Activated CD4-positive, alpha-beta T cell treated with anti-CD3 and anti-CD28 coated beads, Interleukin-2, amount 50 U/mL, for 16 hours (primary cell): ENCODE results near the gene CYB561A3.
"Not testable (repeated sequence)": the region's sequence is repeated elsewhere in the genome, so short reads cannot be mapped to it uniquely, and the experiment has no call there.

Source experiments
- DNase-seq: peaks from one replicate; pipeline ENCODE4 v3.0.0-alpha.2; 2020

Gene CYB561A3

DNA sequence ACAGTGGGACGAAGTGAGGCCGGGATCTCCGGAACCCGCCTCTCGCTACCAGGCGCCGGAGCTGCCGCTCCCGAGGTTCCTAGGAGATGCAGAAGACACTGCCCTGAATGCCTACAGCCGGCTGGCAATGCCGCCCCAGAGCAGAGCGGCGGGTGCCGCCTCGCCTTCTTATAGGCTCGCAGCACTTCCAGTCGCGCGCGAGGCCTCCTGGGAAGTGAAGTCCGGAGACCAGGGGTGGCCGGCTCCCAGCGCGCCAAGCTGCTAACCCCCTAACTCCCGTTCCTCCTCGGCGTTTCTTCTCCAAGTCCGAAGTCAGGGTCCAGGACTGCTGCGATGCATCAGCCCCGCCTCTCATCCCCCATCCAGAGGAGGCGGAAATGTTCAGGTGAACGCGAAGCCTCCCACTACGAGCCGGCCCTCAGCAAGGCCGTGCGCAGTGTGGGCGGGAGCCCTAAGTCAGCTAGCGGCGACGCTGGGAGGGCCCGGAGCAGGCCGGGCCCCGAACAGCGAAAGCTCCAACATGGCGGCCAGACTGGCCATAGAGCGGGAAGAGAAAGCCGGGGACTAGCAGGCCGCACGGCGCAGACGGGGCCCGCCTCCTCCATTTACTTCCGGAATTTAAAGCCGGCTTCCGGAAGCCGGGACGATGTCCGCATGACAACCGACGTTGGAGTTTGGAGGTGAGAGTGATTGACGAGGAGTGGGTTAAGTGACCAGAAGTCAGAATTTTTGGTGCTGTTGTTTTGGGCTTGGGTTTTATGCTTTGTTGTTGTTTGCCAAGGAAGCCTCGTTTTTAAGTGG is at the start of gene CYB561A3, which contains the start of gene TMEM138:
TSS of gene CYB561A3 (minus strand) at position 142 of the 801 bp plus-strand sequence. CDS start 5,169 bp downstream, outside the sequence.
TSS of gene TMEM138 (plus strand) at position 634 of the 801 bp plus-strand sequence. CDS start 2,017 bp downstream, outside the sequence.
- DNase-seq: peak; percentile 95

DNA sequence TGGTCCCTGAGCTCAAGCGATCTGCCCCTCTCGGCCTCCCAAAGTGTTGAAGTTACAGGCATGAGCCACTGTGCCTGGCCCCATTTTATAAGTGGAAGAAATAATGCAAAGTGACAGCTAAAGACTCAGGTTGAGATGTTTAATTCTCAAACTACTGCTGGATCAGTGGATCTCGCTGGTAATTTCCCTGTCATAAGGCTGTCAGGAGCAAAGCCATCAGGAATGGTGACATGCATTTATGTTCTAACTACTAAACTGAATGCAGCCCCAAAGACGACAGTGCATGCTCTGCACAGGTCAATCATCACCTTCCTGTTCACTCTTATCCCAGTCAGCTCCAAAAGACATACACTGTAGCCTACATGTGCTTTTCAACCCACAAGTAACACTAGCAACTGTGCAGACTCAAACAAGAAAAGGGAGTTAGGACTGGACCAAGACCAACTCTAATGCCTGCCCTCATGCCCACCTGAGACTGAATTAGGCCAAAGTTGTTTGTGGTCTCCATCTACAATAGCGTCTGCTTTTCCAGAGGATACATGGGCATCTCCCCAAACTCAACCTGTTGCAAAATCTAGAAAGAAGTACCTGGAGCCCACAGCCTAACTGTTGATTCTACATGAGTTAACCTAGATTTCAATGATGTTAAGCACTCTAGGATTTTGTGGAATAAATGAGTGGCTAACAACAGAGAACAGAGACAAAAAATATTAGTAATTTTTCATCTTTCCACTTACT is 45.5 kb upstream of the CYB561A3 start:
- DNase-seq: no peak

- DNase-seq: no peak
Measured at GRCh38 chr11:61406067-61406466, 44.4 kb upstream of the CYB561A3 start.

GRCh38 chr11:61404641-61405040 is 43.0 kb upstream of the CYB561A3 start:
- DNase-seq: no peak

GRCh38 chr11:61404103-61404502 is 42.4 kb upstream of the CYB561A3 start:
- no peak for DNase-seq

DNA sequence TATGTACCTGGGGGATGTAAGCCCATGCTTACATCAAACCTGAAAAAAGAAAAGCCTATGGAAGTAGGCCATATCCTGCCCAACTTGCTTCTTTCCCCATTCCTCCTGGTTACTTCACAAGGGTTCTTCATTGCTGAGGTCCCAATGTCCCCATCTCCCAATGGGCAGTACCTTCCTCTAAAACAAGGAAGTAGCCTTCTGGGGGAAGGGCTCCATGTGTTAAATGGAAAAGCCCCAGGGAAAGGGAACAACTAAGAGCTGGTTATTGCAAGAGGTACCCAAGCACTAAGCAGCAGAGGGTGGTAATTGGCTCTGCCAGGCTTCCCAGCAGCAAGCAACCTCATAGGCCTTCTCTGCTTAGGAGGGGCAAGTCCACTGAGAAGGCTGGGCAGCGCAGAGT is 42.0 kb upstream of the CYB561A3 start:
- DNase-seq: no peak

- no peak for DNase-seq
Measured at GRCh38 chr11:61401573-61401972, 39.9 kb upstream of the CYB561A3 start.

GRCh38 chr11:61401173-61401572 is 39.5 kb upstream of the CYB561A3 start:
- no peak for DNase-seq

DNA sequence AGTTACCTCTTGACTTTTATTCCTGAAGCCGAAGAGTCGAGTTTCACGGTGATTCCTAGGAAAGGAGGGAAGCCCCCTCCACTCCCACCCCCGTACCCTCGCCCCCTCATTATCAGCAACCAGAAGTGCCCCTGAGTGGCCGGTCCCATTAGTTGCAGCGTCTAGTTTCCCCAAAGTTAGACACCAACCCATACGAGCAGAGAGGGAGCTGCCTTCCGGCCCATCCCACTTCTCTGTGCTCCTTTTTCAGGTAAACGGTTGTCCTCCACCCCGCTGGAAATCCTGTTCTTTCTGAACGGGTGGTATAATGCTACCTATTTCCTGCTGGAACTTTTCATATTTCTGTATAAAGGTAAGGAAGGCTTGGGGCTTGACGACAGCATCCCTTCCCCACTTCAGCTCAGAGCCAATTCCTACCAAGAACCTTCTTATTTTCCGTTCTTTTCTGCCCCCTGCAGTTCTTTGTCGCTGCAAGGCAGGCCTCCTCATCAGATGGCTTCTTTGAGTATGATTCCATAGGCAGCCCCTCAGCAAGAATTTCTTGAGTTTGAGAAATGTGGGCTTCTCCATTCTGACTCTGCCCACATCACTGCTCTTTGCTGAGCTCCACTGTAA is 31.4 kb upstream of the CYB561A3 start:
- no peak for DNase-seq

GRCh38 chr11:61390161-61390560 is 28.5 kb upstream of the CYB561A3 start:
- no peak for DNase-seq

DNA sequence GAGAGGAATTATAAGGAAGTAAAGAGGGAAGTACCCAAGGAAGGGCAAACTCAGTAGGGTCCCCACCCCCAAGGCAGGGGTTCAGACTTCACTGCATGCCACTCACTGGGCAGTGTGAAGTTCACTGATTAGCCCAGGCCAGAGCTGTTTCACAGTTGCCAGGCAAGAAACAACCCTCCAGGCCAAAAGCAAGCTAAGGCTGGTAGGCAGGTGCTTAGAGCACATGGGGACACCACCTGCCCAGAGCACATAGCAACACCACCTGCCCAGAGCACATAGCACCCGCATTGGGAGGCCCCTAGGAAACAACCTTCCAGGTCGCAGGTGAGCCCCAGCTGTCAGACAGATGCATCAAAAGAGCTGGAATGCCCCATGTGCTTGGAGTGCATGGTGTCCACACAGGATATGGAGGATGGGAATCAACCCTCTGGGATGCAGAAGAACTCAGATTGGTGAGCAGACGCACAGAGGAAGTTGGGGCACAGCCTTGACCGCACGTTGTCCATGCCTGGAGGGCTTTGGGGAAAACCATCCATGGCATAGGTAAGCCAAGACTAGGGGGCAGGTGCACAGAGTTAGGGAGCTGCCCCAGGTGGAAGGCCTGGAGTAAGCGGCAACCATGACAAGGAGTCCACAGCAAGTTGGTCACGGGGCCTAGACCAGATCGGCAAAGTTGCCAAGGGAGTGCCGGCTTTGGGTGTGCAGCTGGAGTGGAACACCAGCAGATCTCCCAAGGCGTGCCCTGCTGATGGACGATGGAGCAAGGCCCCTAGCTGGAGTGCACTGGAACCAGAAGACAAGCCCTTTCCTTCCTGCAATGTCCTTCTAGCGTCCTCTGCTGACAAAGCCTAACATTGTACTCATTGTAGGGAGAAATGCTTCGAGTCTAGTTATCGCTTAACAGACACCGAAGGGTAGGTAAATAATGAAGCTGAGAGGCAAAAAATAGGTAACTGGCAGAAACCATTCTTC is 22.9 kb upstream of the CYB561A3 start:
- no peak for DNase-seq

DNA sequence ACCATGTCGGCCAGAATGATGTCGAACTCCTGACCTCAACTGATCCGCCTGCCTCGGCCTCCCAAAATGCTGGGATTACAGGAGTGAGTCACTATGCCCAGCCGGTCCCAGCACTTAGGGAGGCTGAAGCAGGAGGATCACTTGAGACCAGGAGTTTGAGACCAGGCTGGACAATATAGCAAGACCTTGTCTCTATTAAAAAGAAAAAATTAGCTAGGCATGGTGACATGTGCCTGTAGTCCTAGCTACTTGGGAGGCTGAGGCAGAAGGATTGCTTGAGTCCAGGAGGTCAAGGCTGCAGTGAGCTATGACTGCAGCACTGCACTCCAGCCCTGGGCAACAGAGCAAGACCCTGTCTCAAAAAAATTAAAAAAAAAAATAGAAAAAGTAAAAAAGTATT is 22.2 kb upstream of the CYB561A3 start:
- not testable (repeated sequence) for DNase-seq

DNA sequence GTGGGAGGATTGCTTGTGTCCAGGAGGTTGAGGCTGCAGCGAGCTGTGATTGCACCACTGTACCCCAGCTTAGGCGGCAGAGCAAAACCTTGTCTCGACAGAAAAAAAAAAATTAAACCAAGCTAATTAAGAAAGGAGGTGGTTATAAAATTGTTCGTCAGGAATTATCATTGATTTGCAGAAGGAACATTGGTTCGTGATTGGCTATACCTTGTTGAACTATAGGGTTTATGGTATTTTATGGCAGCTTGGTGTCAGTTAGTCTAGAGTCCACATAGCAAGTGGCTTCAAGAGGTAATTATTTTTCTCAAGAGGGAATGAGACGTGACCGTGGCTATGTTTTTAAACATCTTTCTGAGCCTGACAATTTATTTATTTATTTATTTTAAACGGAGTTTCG is 19.2 kb upstream of the CYB561A3 start:
- no peak for DNase-seq

- no peak for DNase-seq
Measured at GRCh38 chr11:61378713-61379313, 17.1 kb upstream of the CYB561A3 start.

DNA sequence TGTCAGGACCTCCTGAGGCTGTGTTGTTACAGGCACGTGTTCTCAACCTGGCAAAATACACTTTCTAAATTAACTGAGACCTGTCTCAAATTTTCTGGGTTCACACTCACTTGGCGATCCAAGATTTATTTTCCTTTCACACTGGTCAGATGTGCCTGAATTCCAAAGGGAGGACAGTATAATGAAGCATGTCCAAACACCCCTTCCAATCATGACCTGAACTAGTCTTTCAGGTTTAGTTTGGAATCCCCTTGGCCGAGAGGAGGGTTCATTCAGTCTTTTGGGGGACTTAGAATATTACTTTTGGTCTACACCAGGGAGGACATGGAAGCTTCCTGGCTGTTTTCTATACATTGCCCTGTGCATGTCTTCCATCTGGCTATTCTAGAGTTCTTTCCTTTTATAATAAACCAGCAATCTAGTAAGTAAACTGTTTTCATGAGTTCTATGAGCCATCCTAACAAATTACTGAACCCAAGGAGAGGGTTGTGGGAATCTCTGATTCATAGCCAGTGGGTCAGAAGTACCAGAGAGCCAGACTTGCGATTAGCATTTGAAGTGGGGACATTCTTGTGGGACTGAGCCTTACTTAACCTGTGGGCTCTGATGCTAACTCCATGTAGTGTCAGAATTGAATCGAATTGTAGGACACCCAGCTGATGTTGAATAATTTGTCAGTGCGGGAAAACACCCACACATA is 15.9 kb upstream of the CYB561A3 start:
- no peak for DNase-seq

DNA sequence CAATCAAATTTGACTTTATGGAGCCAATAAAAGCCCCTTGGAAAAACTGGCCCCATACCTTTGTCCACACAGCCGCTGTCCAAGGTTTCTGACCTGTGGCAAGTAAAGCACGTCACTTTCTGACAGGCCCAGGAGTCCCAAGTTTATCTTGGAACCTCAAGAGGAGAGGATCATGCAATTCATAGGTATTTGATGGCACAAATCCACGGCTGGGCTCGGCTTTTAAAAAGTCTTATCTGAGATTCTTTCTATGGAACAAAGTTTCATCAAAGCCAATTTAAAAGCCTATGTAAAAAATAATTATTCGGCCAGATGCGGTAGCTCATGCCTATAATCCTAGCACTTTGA is 14.1 kb upstream of the CYB561A3 start:
- DNase-seq: no peak

GRCh38 chr11:61372659-61373420 is 11.2 kb upstream of the CYB561A3 start:
- no peak for DNase-seq

DNA sequence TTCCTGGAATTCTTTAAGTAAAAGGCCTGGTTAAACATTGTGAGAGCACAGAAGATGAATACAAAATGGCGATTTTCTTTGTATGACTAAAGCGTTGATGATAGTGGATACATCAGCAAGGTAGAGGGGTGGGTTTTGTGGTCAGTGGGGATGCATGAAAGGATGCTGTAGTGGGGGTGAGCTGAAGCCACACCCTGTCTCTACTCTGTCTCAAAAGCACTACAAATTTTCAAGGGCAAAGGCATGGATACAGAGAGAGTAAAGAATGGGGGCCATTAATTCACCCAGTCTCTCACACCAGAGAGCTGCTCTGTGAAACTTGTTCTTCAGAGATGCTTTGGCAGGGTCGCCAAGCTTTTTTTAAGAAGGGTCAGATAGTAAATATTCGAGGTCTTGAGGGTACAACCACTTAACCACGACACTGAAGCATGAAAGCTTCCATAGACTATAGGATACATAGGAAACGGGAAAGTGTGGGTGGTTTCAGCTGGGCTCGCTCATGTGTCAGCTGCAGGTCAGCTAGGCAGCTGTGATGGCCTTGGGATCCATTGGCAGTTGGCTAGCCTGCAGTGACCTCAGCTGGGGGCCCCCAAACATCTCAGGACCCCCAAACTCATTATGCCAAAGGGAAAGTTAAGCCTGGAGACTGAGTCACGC is 8.8 kb upstream of the CYB561A3 start:
- no peak for DNase-seq

DNA sequence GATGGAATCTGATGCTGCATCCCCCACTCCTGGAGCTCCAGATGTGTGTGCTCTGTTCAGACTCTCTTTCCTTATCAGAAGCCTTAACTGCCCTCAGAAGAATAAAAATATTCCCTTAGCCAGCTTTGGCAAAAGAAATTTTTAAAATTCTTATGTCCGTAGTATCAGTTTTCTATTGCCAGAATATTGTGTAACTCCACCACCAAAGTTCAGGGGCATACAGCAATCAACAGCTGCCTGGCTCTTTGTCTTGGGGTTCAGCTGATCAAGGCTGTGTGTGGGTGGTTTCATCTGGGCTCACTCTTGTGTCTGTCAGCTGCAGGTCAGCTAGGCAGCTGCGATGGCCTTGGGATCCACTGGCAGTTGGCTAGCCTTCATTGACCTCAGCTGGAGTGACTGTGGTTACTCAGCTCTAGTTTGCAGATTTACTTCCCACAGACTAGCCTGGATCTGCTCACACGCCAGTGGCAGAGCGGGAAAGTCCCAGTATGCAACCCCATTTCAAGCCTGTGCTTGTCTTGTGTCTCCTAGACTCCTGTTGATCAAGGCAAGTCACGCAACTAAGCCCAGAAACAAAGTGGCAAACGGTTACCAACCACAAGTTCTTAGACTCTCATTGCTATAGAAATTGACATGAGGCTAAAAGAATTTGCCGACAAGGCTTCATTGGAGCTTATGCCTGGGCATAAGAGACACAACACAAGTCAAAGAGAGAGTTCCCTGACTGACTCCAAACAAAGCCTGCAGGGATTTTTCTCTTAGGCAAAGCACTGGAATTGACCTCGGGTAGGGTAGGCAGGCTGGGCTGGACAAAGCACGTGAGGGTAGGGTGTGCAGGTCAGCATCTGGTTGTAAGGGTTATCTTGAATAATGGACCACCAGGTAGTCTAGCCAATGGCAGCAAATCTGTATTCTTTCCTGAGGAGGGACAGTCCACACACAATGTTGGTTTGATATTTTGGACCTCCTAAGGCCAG is 8.0 kb upstream of the CYB561A3 start:
- DNase-seq: no peak
